Prostate gland (tissue), 2 donors: ENCODE data around the gene FHOD3. TPM values are rescaled to one million over a fixed set of nuclear protein-coding genes. Genes with fewer than 3 reads are reported as not detected.

Experiments
- DNase-seq: peaks from one replicate; pipeline ENCODE4 v3.0.0-alpha.2; 2019; ENCODE audit warnings: low spot score
- H3K27ac ChIP-seq, 2 donors: fragments of 200-600 bp; sonication (generic); 2 replicates each; pipeline ENCODE4 v1.5.1; 2017 to 2019
- H3K27me3 ChIP-seq: fragments of 200-600 bp; sonication (generic); replicated peaks from 2 replicates; pipeline ENCODE4 v1.5.1; 2019; ENCODE audit not compliant: insufficient read depth
- H3K36me3 ChIP-seq, 2 donors: fragments of 200-600 bp; sonication (generic); 1 replicate in 1 of 2; 2 replicates in 1 of 2; pipeline versions ENCODE4 v1.5.1 to v1.8.1; 2017 to 2019
- H3K4me1 ChIP-seq: fragments of 200-600 bp; sonication (generic); replicated peaks from 2 replicates; pipeline ENCODE4 v1.5.1; 2019
- H3K4me3 ChIP-seq, 2 donors: fragments of 200-600 bp; sonication (generic); 2 replicates each; pipeline ENCODE4 v1.5.1; 2017 to 2019
- H3K9me3 ChIP-seq: fragments of 200-600 bp; sonication (generic); 2 replicates; pipeline ENCODE4 v1.5.1; 2017
- CTCF ChIP-seq, 4 experiments: fragments of 200-600 bp in 2 of 4; fragments of 450-650 bp in 2 of 4; sonication (generic) in 2 of 4; IDR thresholded peaks; 1 replicate in 3 of 4; 2 replicates in 1 of 4; pipeline ENCODE4 v1.5.1; 2016 to 2019; ENCODE audit warnings: antibody characterized with exemption in 4 of 4, mild to moderate bottlenecking in 2 of 4, moderate library complexity in 2 of 4
- POLR2A ChIP-seq: fragments of 450-650 bp; IDR thresholded peaks from one replicate; pipeline ENCODE4 v1.6.1; 2016; ENCODE audit warnings: antibody characterized with exemption, mild to moderate bottlenecking
- POLR2AphosphoS5 ChIP-seq: sonication (generic); formaldehyde crosslinking; IDR thresholded peaks from one replicate; pipeline ENCODE4 v1.6.1; 2017; ENCODE audit warnings: antibody characterized with exemption
- WGBS: methylation state at CpG from one replicate; pipeline ENCODE4 v1.1.5; 2018; 5-methylcytosine and 5-hydroxymethylcytosine counted together
- intact Hi-C: fragments of 100-400 bp; cut with DNase I; formaldehyde crosslinking; loops from one replicate; pipeline ENCODE4 v1.14.2; 2022
- total RNA-seq, 2 donors: library from RNA; depleted of rRNA; stranded (reverse); fragments of >200 nt; gene quantifications; one replicate each; pipeline ENCODE4 v1.1.0, GENCODE V29; 2016

The FHOD3 gene
- total RNA-seq, 2 donors from 2014 or later, result 25.1 to 52.5 TPM

DNA sequence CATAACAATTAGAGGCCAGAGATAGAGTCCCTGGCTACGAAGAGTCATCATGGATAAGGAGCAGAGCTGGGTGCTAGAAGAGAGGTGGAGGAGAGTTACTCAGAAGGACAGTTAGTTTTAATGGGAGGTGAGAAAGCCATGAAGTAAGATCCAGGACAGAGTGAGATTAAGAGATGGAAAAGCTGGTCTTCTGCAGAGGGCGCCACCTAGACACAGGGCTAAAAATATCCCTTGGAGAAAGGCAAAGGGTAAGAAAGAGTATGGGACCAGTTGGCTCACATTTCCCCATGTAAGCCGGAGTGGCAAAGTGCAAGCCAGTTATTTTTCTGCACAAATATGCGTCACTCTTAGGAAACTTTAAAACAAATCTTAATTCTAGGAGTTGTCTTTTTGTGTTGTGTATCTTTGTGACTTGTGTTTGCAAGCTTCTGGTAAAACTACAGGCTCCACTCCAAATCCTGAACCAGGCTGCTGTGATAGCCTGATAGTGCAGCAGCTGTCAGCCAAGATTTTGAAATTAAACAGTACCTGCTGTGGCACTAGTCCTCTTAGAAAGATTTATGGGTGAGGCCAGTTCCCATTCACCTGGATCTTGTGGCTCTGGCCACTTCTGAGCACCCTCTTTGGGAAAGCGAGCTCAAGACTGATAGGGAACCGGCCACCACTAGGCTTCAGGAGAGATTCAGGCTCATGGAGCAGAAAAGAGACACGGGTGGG, 327.1 kb downstream of the FHOD3 start:
- Histone ChIP-seq H3K27me3 (no peaks in the 10 kb centered on the region), H3K4me1 (no peaks in the 10 kb centered on the region), H3K27ac (no peak overlapping the region), H3K36me3 (no peaks in the 10 kb centered on the region), H3K4me3 (no peak overlapping the region), H3K9me3 (no peaks in the 10 kb centered on the region)
- intact Hi-C loops, result no loop called here
- 92% methylated on average over 7 of the region's 7 CpGs for WGBS
- DNase-seq, result no peak
- TF ChIP-seq CTCF (IDR thresholded peaks at IDR 0.05) (no peak), POLR2A (no peak), POLR2AphosphoS5 (no peak)

DNA sequence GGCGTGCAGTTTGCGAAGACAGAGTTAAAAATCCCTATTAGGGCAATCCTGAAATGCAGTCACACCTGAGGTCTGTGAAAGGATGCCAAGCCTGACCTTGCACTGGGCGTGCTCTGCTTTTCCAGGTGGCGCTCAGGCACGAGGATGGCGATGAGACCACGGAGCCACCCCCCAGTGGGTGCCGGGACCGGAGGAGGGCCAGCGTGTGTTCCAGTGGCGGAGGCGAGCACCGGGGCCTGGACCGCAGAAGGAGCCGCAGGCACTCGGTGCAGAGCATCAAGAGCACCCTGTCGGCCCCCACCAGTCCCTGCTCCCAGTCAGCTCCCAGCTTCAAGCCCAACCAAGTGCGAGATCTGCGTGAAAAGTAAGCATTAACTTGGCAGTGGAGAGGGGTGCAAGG, 327.9 kb downstream of the FHOD3 start:
- H3K36me3 ChIP-seq, result no peaks in the 10 kb centered on the region
- TF ChIP-seq CTCF (IDR thresholded peaks at IDR 0.05) (no peak), POLR2AphosphoS5 (no peak), POLR2A (no peak)
- H3K27me3 ChIP-seq, result no peaks in the 10 kb centered on the region
- DNase-seq, result no peak
- no peaks in the 10 kb centered on the region for H3K9me3 ChIP-seq
- H3K4me3 ChIP-seq, result no peak overlapping the region
- H3K4me1 ChIP-seq, result no peaks in the 10 kb centered on the region
- H3K27ac ChIP-seq, result no peak overlapping the region
- 96% methylated on average over 19 of the region's 19 CpGs for WGBS
- intact Hi-C loops, result no loop called here

DNA sequence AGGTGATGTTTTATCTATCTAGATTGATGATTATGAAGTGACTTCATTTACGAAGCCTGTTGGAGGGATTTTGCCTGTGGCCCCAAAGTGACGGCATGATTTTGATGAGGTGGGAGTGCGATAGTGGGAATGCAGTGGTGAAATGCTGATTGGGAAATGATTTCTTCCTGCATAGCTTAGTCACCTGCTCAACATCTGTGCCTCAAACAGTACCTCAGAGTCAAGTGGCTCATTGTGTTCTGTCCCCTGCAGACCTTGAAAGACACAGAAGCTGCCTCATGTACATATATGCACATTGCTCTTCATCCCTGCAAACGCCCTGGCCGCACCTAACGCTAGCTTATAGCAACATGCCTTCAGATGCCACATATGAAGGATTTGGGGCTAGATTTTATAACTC, 330.1 kb downstream of the FHOD3 start:
- no peak for DNase-seq
- TF ChIP-seq POLR2AphosphoS5, result no peak
- TF ChIP-seq POLR2A, result no peak
- no peak for TF ChIP-seq CTCF (IDR thresholded peaks at IDR 0.05)
- no peaks in the 10 kb centered on the region for H3K9me3 ChIP-seq
- H3K4me3 ChIP-seq, result no peak overlapping the region
- H3K4me1 ChIP-seq, result no peaks in the 10 kb centered on the region
- no peaks in the 10 kb centered on the region for H3K27me3 ChIP-seq
- no peaks in the 10 kb centered on the region for H3K36me3 ChIP-seq
- intact Hi-C loops, result no loop called here
- no peak overlapping the region for H3K27ac ChIP-seq
- WGBS, result 97% methylated on average over 6 of the region's 6 CpGs

DNA sequence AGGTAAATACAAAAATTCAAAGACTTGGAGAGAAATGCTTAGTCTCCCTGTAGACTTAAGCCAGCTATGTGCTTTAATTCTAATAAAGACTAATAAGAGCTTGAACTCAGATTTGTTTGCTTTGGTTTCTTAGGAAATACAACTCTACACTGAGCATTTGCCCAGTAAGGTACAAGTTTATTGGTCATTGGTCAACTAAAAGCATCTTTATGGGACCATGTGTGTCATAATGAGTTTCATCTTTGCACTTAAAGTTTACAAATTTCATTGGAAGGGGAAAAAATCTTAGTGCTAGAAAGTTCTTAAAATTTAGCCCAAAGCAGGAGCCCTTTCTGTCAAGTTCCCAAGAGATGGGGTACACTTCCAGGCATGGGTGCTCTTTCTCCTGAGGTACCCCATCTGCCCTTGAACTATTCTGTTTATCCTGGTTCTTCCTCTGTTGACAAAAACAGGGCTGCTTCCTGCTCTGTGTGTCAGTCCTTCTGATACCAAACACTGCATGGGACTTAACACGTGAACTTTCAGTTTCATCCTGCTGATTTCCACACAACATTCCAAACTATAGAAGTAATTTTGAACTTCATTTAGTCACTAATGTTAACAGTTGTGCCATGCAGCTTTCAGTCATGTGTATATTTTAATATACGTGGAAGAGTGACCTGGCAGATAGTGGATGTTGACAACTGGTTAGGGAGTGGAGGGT, 331.1 kb downstream of the FHOD3 start:
- Histone ChIP-seq H3K27me3 (no peaks in the 10 kb centered on the region), H3K27ac (no peak overlapping the region), H3K4me3 (no peak overlapping the region), H3K9me3 (no peaks in the 10 kb centered on the region), H3K4me1 (no peaks in the 10 kb centered on the region), H3K36me3 (no peaks in the 10 kb centered on the region)
- 32% methylated on average over 2 of the region's 2 CpGs for WGBS
- intact Hi-C loops, result no loop called here
- DNase-seq, result no peak
- TF ChIP-seq POLR2A, result no peak
- no peak for TF ChIP-seq CTCF (IDR thresholded peaks at IDR 0.05)
- no peak for TF ChIP-seq POLR2AphosphoS5

GRCh38 chr18:36629138-36629530, 331.6 kb downstream of the FHOD3 start:
- no peak for TF ChIP-seq POLR2A
- Histone ChIP-seq H3K36me3 (no peaks in the 10 kb centered on the region), H3K9me3 (no peaks in the 10 kb centered on the region), H3K27me3 (no peaks in the 10 kb centered on the region), H3K4me3 (no peak overlapping the region), H3K27ac (no peak overlapping the region), H3K4me1 (no peaks in the 10 kb centered on the region)
- 88% methylated on average over 4 of the region's 4 CpGs for WGBS
- no peak for DNase-seq
- intact Hi-C loops, result no loop called here
